Stomach smooth muscle (tissue), 2 donors: Measurements from ENCODE around the gene C6orf141.

Experiments used
- H3K27ac ChIP-seq: one replicate; pipeline ENCODE4 v1.7.0; 2013; ENCODE audit warnings: mild to moderate bottlenecking, low read length, inconsistent platforms
- H3K27me3 ChIP-seq, 2 donors: one replicate each; pipeline ENCODE4 v1.7.0; 2013; ENCODE audit warnings: low read length in 2 of 2; ENCODE audit not compliant: insufficient read depth in 2 of 2, control insufficient read depth in 1 of 2
- H3K36me3 ChIP-seq, 2 donors: one replicate each; pipeline ENCODE4 v1.7.0; 2013; ENCODE audit warnings: low read length in 2 of 2; ENCODE audit not compliant: control insufficient read depth in 2 of 2, insufficient read depth in 2 of 2
- H3K4me1 ChIP-seq: one replicate; pipeline ENCODE4 v1.7.0; 2013; ENCODE audit warnings: low read length; ENCODE audit not compliant: control insufficient read depth, insufficient read depth
- H3K4me3 ChIP-seq, 2 donors: one replicate each; pipeline ENCODE4 v1.7.0; 2013; ENCODE audit warnings: low read length in 2 of 2
- H3K9ac ChIP-seq, 2 donors: one replicate each; pipeline ENCODE4 v1.7.0; 2013; ENCODE audit warnings: low read length in 2 of 2, mild to moderate bottlenecking in 1 of 2
- H3K9me3 ChIP-seq, 2 donors: one replicate each; pipeline ENCODE4 v1.7.0; 2013; ENCODE audit warnings: low read length in 2 of 2; ENCODE audit not compliant: control insufficient read depth in 2 of 2
- donor health status: healthy.
- donor health status: Pancreatic carcinoma.

The C6orf141 gene

GRCh38 chr6:49550492-49551077, at the start of gene C6orf141:
Gene C6orf141 (plus strand): TSS chr6:49550668. CDS start chr6:49550793, 125 bp downstream.
- no peaks in the 10 kb centered on the region for H3K9me3 ChIP-seq
- H3K36me3 ChIP-seq: no peaks in the 10 kb centered on the region
- peak within 1 kb of the TSS in 1 of 2 donors; percentile 6 for H3K9ac ChIP-seq
- peaks cover 17 to 27% of the 10 kb centered on the region in 2 donors for H3K27me3 ChIP-seq
- peak within 1 kb of the TSS; percentile 70 to 73 for H3K4me3 ChIP-seq
- H3K4me1 ChIP-seq: peaks cover 13% of the 10 kb centered on the region
- no peak within 1 kb of the TSS for H3K27ac ChIP-seq

- Histone ChIP-seq H3K4me3 (no peak overlapping the region), H3K9me3 (no peaks in the 10 kb centered on the region), H3K27ac (no peak overlapping the region), H3K4me1 (no peaks in the 10 kb centered on the region), H3K9ac (no peak overlapping the region), H3K36me3 (no peaks in the 10 kb centered on the region), H3K27me3 (no peaks in the 10 kb centered on the region)
Measured at GRCh38 chr6:49504666-49505065, 45.8 kb upstream of the C6orf141 start.

- Histone ChIP-seq H3K27ac (no peak overlapping the region), H3K27me3 (no peaks in the 10 kb centered on the region), H3K9ac (no peak overlapping the region), H3K36me3 (no peaks in the 10 kb centered on the region), H3K4me1 (no peaks in the 10 kb centered on the region), H3K4me3 (no peak overlapping the region), H3K9me3 (no peaks in the 10 kb centered on the region)
Measured at GRCh38 chr6:49506569-49507111, 43.8 kb upstream of the C6orf141 start.

- Histone ChIP-seq H3K4me1 (no peaks in the 10 kb centered on the region), H3K9ac (no peak overlapping the region), H3K27ac (no peak overlapping the region), H3K4me3 (no peak overlapping the region), H3K27me3 (no peaks in the 10 kb centered on the region), H3K36me3 (no peaks in the 10 kb centered on the region), H3K9me3 (no peaks in the 10 kb centered on the region)
Measured at GRCh38 chr6:49509342-49509741, 41.1 kb upstream of the C6orf141 start.

GRCh38 chr6:49513153-49513989, 37.1 kb upstream of the C6orf141 start:
- Histone ChIP-seq H3K9me3 (no peaks in the 10 kb centered on the region), H3K4me3 (no peak overlapping the region), H3K9ac (no peak overlapping the region), H3K4me1 (no peaks in the 10 kb centered on the region), H3K27ac (no peak overlapping the region), H3K27me3 (no peaks in the 10 kb centered on the region), H3K36me3 (no peaks in the 10 kb centered on the region)

GRCh38 chr6:49514571-49515484, 35.6 kb upstream of the C6orf141 start:
- Histone ChIP-seq H3K27ac (no peak overlapping the region), H3K9me3 (no peaks in the 10 kb centered on the region), H3K9ac (no peak overlapping the region), H3K36me3 (no peaks in the 10 kb centered on the region), H3K4me1 (no peaks in the 10 kb centered on the region), H3K4me3 (no peak overlapping the region), H3K27me3 (no peaks in the 10 kb centered on the region)

- no peaks in the 10 kb centered on the region for H3K9me3 ChIP-seq
Measured at GRCh38 chr6:49515485-49516146, 34.9 kb upstream of the C6orf141 start.

GRCh38 chr6:49516147-49516505, 34.3 kb upstream of the C6orf141 start:
- Histone ChIP-seq H3K9ac (no peak overlapping the region), H3K9me3 (no peaks in the 10 kb centered on the region), H3K4me1 (no peaks in the 10 kb centered on the region), H3K27me3 (no peaks in the 10 kb centered on the region), H3K36me3 (no peaks in the 10 kb centered on the region), H3K27ac (no peak overlapping the region), H3K4me3 (no peak overlapping the region)

More at GRCh38 chr6:49515485-49516146, 34.9 kb upstream of the C6orf141 start:
- H3K9ac ChIP-seq: no peak overlapping the region
- H3K4me1 ChIP-seq: no peaks in the 10 kb centered on the region
- no peak overlapping the region for H3K27ac ChIP-seq
- H3K4me3 ChIP-seq: no peak overlapping the region
- H3K27me3 ChIP-seq: no peaks in the 10 kb centered on the region
- H3K36me3 ChIP-seq: no peaks in the 10 kb centered on the region

GRCh38 chr6:49517919-49518318, 32.5 kb upstream of the C6orf141 start:
- H3K27ac ChIP-seq: no peak overlapping the region
- no peaks in the 10 kb centered on the region for H3K27me3 ChIP-seq
- no peaks in the 10 kb centered on the region for H3K9me3 ChIP-seq
- no peaks in the 10 kb centered on the region for H3K36me3 ChIP-seq
- no peak overlapping the region for H3K9ac ChIP-seq
- no peaks in the 10 kb centered on the region for H3K4me1 ChIP-seq
- H3K4me3 ChIP-seq: no peak overlapping the region

- no peaks in the 10 kb centered on the region for H3K27me3 ChIP-seq
- H3K9ac ChIP-seq: no peak overlapping the region
Measured at GRCh38 chr6:49519660-49520059, 30.8 kb upstream of the C6orf141 start.

More at GRCh38 chr6:49519660-49520059, 30.8 kb upstream of the C6orf141 start:
- Histone ChIP-seq H3K4me3 (no peak overlapping the region), H3K4me1 (no peaks in the 10 kb centered on the region), H3K36me3 (no peaks in the 10 kb centered on the region), H3K27ac (no peak overlapping the region), H3K9me3 (no peaks in the 10 kb centered on the region)
